Spleen (tissue), 11 donors: ENCODE results near the gene SLC25A13. TPM values are rescaled to one million over a fixed set of nuclear protein-coding genes. Genes with fewer than 3 reads are reported as not detected.

Experiments used
- DNase-seq: peaks from one replicate; pipeline ENCODE4 v3.0.0-alpha.2; 2020
- H3K27ac ChIP-seq, 8 donors: fragments of 200-600 bp; sonication (generic) in 7 of 8; 1 replicate in 4 of 8; 2 replicates in 4 of 8; pipeline versions ENCODE4 v1.5.0 to v1.8.0; 2016 to 2021; ENCODE audit warnings: inconsistent platforms in 4 of 8, mild to moderate bottlenecking in 4 of 8, moderate library complexity in 1 of 8
- H3K27me3 ChIP-seq, 7 donors: fragments of 200-600 bp; sonication (generic) in 6 of 7; replicated peaks in 1 of 7; 1 replicate in 4 of 7; 2 replicates in 3 of 7; pipeline versions ENCODE4 v1.5.0 to v1.8.0; 2016 to 2021; ENCODE audit warnings: inconsistent platforms in 3 of 7, mild to moderate bottlenecking in 1 of 7
- H3K36me3 ChIP-seq, 6 donors: fragments of 200-600 bp; sonication (generic) in 5 of 6; 1 replicate in 4 of 6; 2 replicates in 2 of 6; pipeline versions ENCODE4 v1.5.0 to v1.8.0; 2016 to 2021; ENCODE audit warnings: inconsistent platforms in 2 of 6
- H3K4me1 ChIP-seq, 6 donors: fragments of 200-600 bp; sonication (generic) in 5 of 6; 1 replicate in 3 of 6; 2 replicates in 3 of 6; pipeline versions ENCODE4 v1.5.0 to v1.8.0; 2016 to 2021; ENCODE audit warnings: inconsistent platforms in 3 of 6
- H3K4me3 ChIP-seq, 8 donors: fragments of 200-600 bp; sonication (generic) in 7 of 8; 1 replicate in 4 of 8; 2 replicates in 4 of 8; pipeline versions ENCODE4 v1.5.0 to v1.8.0; 2016 to 2021; ENCODE audit warnings: inconsistent platforms in 4 of 8, mild to moderate bottlenecking in 4 of 8, moderate library complexity in 2 of 8
- H3K9me3 ChIP-seq, 8 donors: fragments of 200-600 bp; sonication (generic) in 7 of 8; 1 replicate in 4 of 8; 2 replicates in 4 of 8; pipeline versions ENCODE4 v1.5.0 to v1.8.0; 2016 to 2021; ENCODE audit warnings: inconsistent platforms in 4 of 8
- POLR2A ChIP-seq, 3 donors: fragments of 450-650 bp; IDR thresholded peaks; one replicate each; pipeline ENCODE4 v1.5.1; 2017; ENCODE audit warnings: antibody characterized with exemption in 3 of 3, mild to moderate bottlenecking in 1 of 3
- POLR2AphosphoS5 ChIP-seq, 3 donors: sonication (generic); formaldehyde crosslinking; IDR thresholded peaks; one replicate each; pipeline ENCODE4 v1.5.1; 2017; ENCODE audit warnings: antibody characterized with exemption in 3 of 3
- whole genome bisulfite sequencing, 5 donors: extraction: QIAGEN DNeasy Blood & Tissue Kit in 3 of 5; methylation state at CpG; one replicate each; pipeline versions ENCODE4 v1.1.5 to v1.1.7; 2013 to 2018; 5-methylcytosine and 5-hydroxymethylcytosine counted together
- intact Hi-C: fragments of 100-400 bp; cut with DNase I; formaldehyde crosslinking; loops from one replicate; pipeline ENCODE4 v1.15.0; 2023; ENCODE audit warnings: low total_unique reads
- polyA plus RNA-seq, 3 donors: library from polyadenylated mRNA; stranded (reverse); fragments of 200-250 nt; gene quantifications; one replicate each; pipeline ENCODE4 v1.2.1, GENCODE V29; 2013
- total RNA-seq, 7 donors: library from RNA; depleted of rRNA in 3 of 7; stranded (reverse); fragments of >200 nt in 3 of 7; fragmentation: NEBNext Ultra II Directional in 4 of 7; extraction: Animal tissue kit (Norgen Biotek cat#: 25700) in 4 of 7; gene quantifications; one replicate each; pipeline versions ENCODE4 v1.1.0 to v1.2.1, GENCODE V29; 2016 to 2021
- TF ChIP-seq, protein P1 (sequence below), 11 experiments: fragments of 200-600 bp in 7 of 11; fragments of 450-650 bp in 4 of 11; sonication (generic) in 4 of 11; IDR thresholded peaks in 8 of 11; conservative IDR thresholded peaks in 3 of 11; 1 replicate in 7 of 11; 2 replicates in 4 of 11; pipeline versions ENCODE4 v1.4.0 to v1.8.0; 2016 to 2021; ENCODE audit warnings: antibody characterized with exemption in 11 of 11, inconsistent platforms in 4 of 11, mild to moderate bottlenecking in 1 of 11
- donor health status: healthy with polysubstance abuse.
- donor health status: DM: no; HTN: no; CAD: no; lungs with moderate emphysema.
- donor health status: DM: no; HTN: no; CAD: no.
- donor health status: Bipolar disorder and iron deficiency.
- donor health status: healthy.
- donor health status: DM: no; HTN: no; CAD: no.
- donor health status: DM: yes; HTN: yes; CAD: no.

Gene SLC25A13
- total and polyA plus RNA-seq, 10 donors, result 6.3 to 44.4 (median 25.9) TPM

GRCh38 chr7:96188174-96188581 is 133.7 kb downstream of the SLC25A13 start:
- peaks cover 2 to 97% (median 43%) of the 10 kb centered on the region in 6 donors for H3K36me3 ChIP-seq
- TF ChIP-seq POLR2A (IDR thresholded peaks at IDR 0.05), result no peak
- intact Hi-C loops, result no loop called here
- 56 to 60% (median 57%) methylated on average over 8 of the region's 8 CpGs for WGBS, 5 donors
- H3K27ac ChIP-seq, result no peak overlapping the region
- H3K9me3 ChIP-seq, result no peaks in the 10 kb centered on the region
- H3K4me3 ChIP-seq, result no peak overlapping the region
- H3K27me3 ChIP-seq, result no peaks in the 10 kb centered on the region
- no peak for DNase-seq
- no peaks in the 10 kb centered on the region for H3K4me1 ChIP-seq

DNA sequence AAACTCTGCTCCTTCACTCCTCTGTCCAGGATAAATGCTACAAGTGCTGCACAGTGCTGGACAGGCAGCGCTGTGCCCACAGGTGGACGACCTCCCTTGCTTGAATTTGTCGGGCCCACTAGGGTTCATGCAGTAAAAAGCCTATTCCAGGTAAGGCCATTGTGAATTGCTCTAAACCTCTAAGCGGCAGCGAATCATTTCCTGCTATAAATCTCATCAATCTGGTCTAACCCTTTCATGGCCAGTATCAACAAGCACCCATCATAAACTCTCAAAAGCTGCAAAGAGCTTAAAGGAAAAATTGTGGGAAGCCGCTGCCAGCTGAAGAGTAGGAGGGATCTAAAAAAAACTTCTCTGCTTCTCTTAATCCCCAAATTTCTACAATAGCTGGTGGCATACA is 134.2 kb downstream of the SLC25A13 start:
- DNase-seq, result no peak
- Histone ChIP-seq H3K4me1 (no peaks in the 10 kb centered on the region), H3K36me3 (peaks cover 2 to 97% (median 45%) of the 10 kb centered on the region in 6 donors), H3K27me3 (no peaks in the 10 kb centered on the region), H3K4me3 (no peak overlapping the region), H3K27ac (no peak overlapping the region), H3K9me3 (no peaks in the 10 kb centered on the region)
- 64 to 68% (median 65%) methylated on average over 6 of the region's 6 CpGs for WGBS, 5 donors
- intact Hi-C loops, result no loop called here
- TF ChIP-seq POLR2A (IDR thresholded peaks at IDR 0.05), result no peak
- TF ChIP-seq, protein P1, sequence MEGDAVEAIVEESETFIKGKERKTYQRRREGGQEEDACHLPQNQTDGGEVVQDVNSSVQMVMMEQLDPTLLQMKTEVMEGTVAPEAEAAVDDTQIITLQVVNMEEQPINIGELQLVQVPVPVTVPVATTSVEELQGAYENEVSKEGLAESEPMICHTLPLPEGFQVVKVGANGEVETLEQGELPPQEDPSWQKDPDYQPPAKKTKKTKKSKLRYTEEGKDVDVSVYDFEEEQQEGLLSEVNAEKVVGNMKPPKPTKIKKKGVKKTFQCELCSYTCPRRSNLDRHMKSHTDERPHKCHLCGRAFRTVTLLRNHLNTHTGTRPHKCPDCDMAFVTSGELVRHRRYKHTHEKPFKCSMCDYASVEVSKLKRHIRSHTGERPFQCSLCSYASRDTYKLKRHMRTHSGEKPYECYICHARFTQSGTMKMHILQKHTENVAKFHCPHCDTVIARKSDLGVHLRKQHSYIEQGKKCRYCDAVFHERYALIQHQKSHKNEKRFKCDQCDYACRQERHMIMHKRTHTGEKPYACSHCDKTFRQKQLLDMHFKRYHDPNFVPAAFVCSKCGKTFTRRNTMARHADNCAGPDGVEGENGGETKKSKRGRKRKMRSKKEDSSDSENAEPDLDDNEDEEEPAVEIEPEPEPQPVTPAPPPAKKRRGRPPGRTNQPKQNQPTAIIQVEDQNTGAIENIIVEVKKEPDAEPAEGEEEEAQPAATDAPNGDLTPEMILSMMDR (IDR thresholded peaks at IDR 0.05 in 8 of 11, conservative IDR thresholded peaks at IDR 0.05 in 3 of 11), result no peak

DNA sequence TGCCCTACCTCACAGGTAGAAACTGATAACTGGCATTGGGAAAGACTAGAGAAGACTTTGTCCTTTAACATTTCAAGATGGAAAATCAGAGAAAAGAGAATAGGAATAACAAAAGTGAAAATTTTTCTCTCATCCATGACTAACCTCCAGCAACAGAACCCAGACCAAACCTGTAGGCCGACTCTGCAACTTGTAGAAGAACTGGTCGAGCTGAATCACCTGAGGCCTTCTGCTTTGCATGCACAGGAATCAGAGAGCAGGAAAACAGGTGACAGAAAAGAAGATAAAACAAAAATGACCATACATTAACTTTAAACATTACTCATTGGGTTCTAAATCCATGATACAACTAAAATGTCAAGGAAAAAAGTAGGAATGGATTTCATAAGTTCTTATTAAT is 137.1 kb downstream of the SLC25A13 start:
- Histone ChIP-seq H3K36me3 (peaks cover 2 to 92% (median 35%) of the 10 kb centered on the region in 6 donors), H3K27me3 (no peaks in the 10 kb centered on the region), H3K4me3 (no peak overlapping the region), H3K9me3 (no peaks in the 10 kb centered on the region), H3K27ac (no peak overlapping the region), H3K4me1 (no peaks in the 10 kb centered on the region)
- TF ChIP-seq POLR2AphosphoS5 (IDR thresholded peaks at IDR 0.05) (no peak), POLR2A (IDR thresholded peaks at IDR 0.05) (no peak)
- TF ChIP-seq, protein P1 (IDR thresholded peaks at IDR 0.05 in 8 of 11, conservative IDR thresholded peaks at IDR 0.05 in 3 of 11), result no peak
- intact Hi-C loops, result no loop called here
- no peak for DNase-seq
- 93 to 99% (median 95%) methylated on average over 2 of the region's 2 CpGs for WGBS, 5 donors

- no peak for TF ChIP-seq POLR2AphosphoS5 (IDR thresholded peaks at IDR 0.05)
- no peak for TF ChIP-seq POLR2A (IDR thresholded peaks at IDR 0.05)
- TF ChIP-seq, protein P1 (IDR thresholded peaks at IDR 0.05 in 8 of 11, conservative IDR thresholded peaks at IDR 0.05 in 3 of 11), result no peak
- peaks cover 2 to 91% (median 31%) of the 10 kb centered on the region in 6 donors for H3K36me3 ChIP-seq
- no peak overlapping the region for H3K27ac ChIP-seq
- no peaks in the 10 kb centered on the region for H3K27me3 ChIP-seq
- no peak for DNase-seq
- H3K9me3 ChIP-seq, result no peaks in the 10 kb centered on the region
- no peaks in the 10 kb centered on the region for H3K4me1 ChIP-seq
- no peak overlapping the region for H3K4me3 ChIP-seq
- intact Hi-C loops, result no loop called here
- 95 to 97% (median 96%) methylated on average over 5 of the region's 5 CpGs for WGBS, 5 donors
Measured at GRCh38 chr7:96183163-96183670, 138.7 kb downstream of the SLC25A13 start.
